GM12878 (cell line): Measurements from ENCODE around the gene NDUFC1. TPM values are rescaled to one million over a fixed set of nuclear protein-coding genes. Genes with fewer than 3 reads are reported as not detected.

Experiments
- CBFB ChIP-seq: IDR thresholded peaks from 2 replicates; pipeline ENCODE4 v1.6.1; 2016; ENCODE audit warnings: antibody characterized with exemption, low read depth
- CBX5 ChIP-seq: sonication (generic); IDR thresholded peaks from 2 replicates; pipeline ENCODE4 v1.6.1; 2016; ENCODE audit warnings: low read depth, moderate library complexity, mild to moderate bottlenecking, inconsistent platforms
- EZH2 ChIP-seq: IDR thresholded peaks from 2 replicates; pipeline ENCODE4 v1.6.1; 2012; ENCODE audit warnings: low read depth, mild to moderate bottlenecking, control low read depth, inconsistent platforms, low read length, borderline replicate concordance; ENCODE audit not compliant: control insufficient read depth
- FOXK2 ChIP-seq: fragments of 450-650 bp; IDR thresholded peaks from 2 replicates; pipeline ENCODE4 v1.6.1; 2017; ENCODE audit warnings: mild to moderate bottlenecking, moderate library complexity
- HDAC6 ChIP-seq: fragments of 200-600 bp; sonication (generic); IDR thresholded peaks from one replicate; pipeline ENCODE4 v1.8.0; 2017; ENCODE audit warnings: antibody characterized with exemption; ENCODE audit not compliant: unreplicated experiment
- MTA3 ChIP-seq: IDR thresholded peaks from 2 replicates; pipeline ENCODE4 v1.6.1; 2012; ENCODE audit warnings: low read length, inconsistent platforms, borderline replicate concordance
- MYC ChIP-seq: IDR thresholded peaks from 2 replicates; pipeline ENCODE4 v1.6.1; 2011; ENCODE audit warnings: mild to moderate bottlenecking, low read length, moderate library complexity, inconsistent platforms; ENCODE audit not compliant: insufficient read depth, insufficient replicate concordance, insufficient read length, severe bottlenecking
- SREBF2 ChIP-seq: IDR thresholded peaks from 2 replicates; pipeline ENCODE4 v1.6.1; 2012; ENCODE audit warnings: mild to moderate bottlenecking, low read length
- STAT3 ChIP-seq: IDR thresholded peaks from 2 replicates; pipeline ENCODE4 v1.6.1; 2011; ENCODE audit warnings: low read depth, low read length, improper control_type of control experiment
- TCF7 ChIP-seq: IDR thresholded peaks from 2 replicates; pipeline ENCODE4 v1.6.1; 2014; ENCODE audit warnings: antibody characterized with exemption, borderline replicate concordance
- YBX1 ChIP-seq: fragments of 450-650 bp; IDR thresholded peaks from 2 replicates; pipeline ENCODE4 v1.6.1; 2016; ENCODE audit warnings: antibody characterized with exemption
- ZBED1 ChIP-seq: IDR thresholded peaks from 2 replicates; pipeline ENCODE4 v1.6.1; 2016; ENCODE audit warnings: borderline replicate concordance
- ZNF217 ChIP-seq: fragments of 450-650 bp; IDR thresholded peaks from 2 replicates; pipeline ENCODE4 v1.6.1; 2017; ENCODE audit warnings: antibody characterized with exemption, mild to moderate bottlenecking
- ZNF384 ChIP-seq: IDR thresholded peaks from 2 replicates; pipeline ENCODE4 v1.6.1; 2012; ENCODE audit warnings: low read depth, mild to moderate bottlenecking, low read length, improper control_type of control experiment, borderline replicate concordance
- ZSCAN29 ChIP-seq: fragments of 450-650 bp; IDR thresholded peaks from 2 replicates; pipeline ENCODE4 v1.6.1; 2017; ENCODE audit warnings: mild to moderate bottlenecking, moderate library complexity
- polyA plus RNA-seq, 11 experiments: library from polyadenylated mRNA; depleted of rRNA in 4 of 11; unstranded in 6 of 11; stranded (reverse) in 5 of 11; fragments of >200 nt; fragmentation: Nextera tagmentation in 4 of 11; fragmentation: Illumina TruSeq in 1 of 11; extraction: Ambion mirVana in 4 of 11; extraction: Trizol in 1 of 11; gene quantifications; 1 replicate in 1 of 11; 2 replicates in 10 of 11; pipeline versions ENCODE4 v1.2.1 to v1.2.3, GENCODE V29; 2011 to 2016; ENCODE audit warnings: inconsistent platforms in 2 of 11, missing spikeins in 2 of 11, low read depth in 1 of 11
- total RNA-seq, 4 experiments: library from RNA; depleted of rRNA in 3 of 4; stranded (reverse); fragments of >200 nt in 3 of 4; fragmentation: Illumina TruSeq in 1 of 4; extraction: Trizol in 1 of 4; gene quantifications; 2 replicates each; pipeline versions ENCODE4 v1.2.1 to v1.2.3, GENCODE V29; 2013 to 2021
- TF ChIP-seq, protein P1 (sequence below): fragments of 450-650 bp; IDR thresholded peaks from 2 replicates; pipeline ENCODE4 v1.6.1; 2017; ENCODE audit warnings: borderline replicate concordance
- TF ChIP-seq, protein P2 (sequence below): fragments of 450-650 bp; IDR thresholded peaks from 2 replicates; pipeline ENCODE4 v1.6.1; 2017; ENCODE audit warnings: mild to moderate bottlenecking
- TF ChIP-seq, protein P3 (sequence below): IDR thresholded peaks from 2 replicates; pipeline ENCODE4 v1.6.1; 2012; ENCODE audit warnings: low read depth, low read length, improper control_type of control experiment
- TF ChIP-seq, protein P4 (sequence below): IDR thresholded peaks from 2 replicates; pipeline ENCODE4 v1.6.1; 2011; ENCODE audit warnings: low read depth, low read length, improper control_type of control experiment, borderline replicate concordance
- TF ChIP-seq, protein P5 (sequence below): fragments of 450-650 bp; IDR thresholded peaks from 2 replicates; pipeline ENCODE4 v1.6.1; 2017; ENCODE audit warnings: mild to moderate bottlenecking, low read depth, inconsistent platforms; ENCODE audit not compliant: poor library complexity, severe bottlenecking

Gene NDUFC1
- total and polyA plus RNA-seq, 10 of the 15 experiments (the other 5 are each of a cell fraction or from before 2014, with no cell fraction given), result 25.5 to 242 (median 68.9) TPM

DNA sequence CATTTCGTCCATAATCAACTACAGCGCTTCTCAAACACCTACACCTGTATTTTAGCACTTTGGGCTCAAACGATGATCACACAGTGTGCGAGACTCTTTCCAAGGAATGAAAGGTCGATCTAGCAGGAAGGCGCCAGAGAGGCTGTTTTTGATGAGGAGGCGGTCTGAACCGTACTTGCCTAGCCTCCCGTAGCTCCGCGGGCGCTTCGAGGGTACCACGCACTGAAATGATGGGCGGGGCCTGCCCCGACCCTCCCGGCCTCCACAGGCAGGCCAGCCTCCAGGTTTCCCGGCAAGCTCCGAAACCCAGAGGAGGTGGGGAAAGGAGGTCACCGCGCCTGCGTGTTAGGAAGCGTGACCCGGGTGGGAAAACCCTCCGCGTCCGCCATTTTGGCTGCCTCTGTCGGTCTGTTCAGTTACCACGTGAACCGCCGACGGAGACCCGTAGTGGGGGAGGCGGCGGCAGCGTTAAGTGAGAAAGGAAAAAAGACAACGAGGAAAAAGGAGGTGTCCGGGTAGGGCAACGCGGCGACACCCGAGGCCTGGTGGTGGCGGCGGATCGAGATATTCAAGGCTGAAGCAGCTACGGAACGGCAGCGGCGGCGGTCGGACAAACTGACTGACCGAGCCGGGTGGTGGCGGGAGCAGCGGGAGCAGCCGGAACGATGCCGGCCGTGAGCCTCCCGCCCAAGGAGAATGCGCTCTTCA, 1.0 kb downstream of the NDUFC1 start, which contains the start of gene NAA15 (continued):
- TF ChIP-seq YBX1 (no peak), ZNF217 (no peak), HDAC6 (no peak), TCF7 (no peak), STAT3 (no peak), CBFB (peak; percentile 81), ZBED1 (no peak), MTA3 (no peak), CBX5 (peak; percentile 45; the same call in 1 of the 2 replicates), ZSCAN29 (no peak), ZNF384 (no peak), SREBF2 (no peak), FOXK2 (no peak), EZH2 (no peak), MYC (peak; percentile 21)
- TF ChIP-seq, protein P1, sequence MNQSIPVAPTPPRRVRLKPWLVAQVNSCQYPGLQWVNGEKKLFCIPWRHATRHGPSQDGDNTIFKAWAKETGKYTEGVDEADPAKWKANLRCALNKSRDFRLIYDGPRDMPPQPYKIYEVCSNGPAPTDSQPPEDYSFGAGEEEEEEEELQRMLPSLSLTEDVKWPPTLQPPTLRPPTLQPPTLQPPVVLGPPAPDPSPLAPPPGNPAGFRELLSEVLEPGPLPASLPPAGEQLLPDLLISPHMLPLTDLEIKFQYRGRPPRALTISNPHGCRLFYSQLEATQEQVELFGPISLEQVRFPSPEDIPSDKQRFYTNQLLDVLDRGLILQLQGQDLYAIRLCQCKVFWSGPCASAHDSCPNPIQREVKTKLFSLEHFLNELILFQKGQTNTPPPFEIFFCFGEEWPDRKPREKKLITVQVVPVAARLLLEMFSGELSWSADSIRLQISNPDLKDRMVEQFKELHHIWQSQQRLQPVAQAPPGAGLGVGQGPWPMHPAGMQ, result no peak
- TF ChIP-seq, protein P2, sequence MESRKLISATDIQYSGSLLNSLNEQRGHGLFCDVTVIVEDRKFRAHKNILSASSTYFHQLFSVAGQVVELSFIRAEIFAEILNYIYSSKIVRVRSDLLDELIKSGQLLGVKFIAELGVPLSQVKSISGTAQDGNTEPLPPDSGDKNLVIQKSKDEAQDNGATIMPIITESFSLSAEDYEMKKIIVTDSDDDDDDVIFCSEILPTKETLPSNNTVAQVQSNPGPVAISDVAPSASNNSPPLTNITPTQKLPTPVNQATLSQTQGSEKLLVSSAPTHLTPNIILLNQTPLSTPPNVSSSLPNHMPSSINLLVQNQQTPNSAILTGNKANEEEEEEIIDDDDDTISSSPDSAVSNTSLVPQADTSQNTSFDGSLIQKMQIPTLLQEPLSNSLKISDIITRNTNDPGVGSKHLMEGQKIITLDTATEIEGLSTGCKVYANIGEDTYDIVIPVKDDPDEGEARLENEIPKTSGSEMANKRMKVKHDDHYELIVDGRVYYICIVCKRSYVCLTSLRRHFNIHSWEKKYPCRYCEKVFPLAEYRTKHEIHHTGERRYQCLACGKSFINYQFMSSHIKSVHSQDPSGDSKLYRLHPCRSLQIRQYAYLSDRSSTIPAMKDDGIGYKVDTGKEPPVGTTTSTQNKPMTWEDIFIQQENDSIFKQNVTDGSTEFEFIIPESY, result no peak
- TF ChIP-seq, protein P3, sequence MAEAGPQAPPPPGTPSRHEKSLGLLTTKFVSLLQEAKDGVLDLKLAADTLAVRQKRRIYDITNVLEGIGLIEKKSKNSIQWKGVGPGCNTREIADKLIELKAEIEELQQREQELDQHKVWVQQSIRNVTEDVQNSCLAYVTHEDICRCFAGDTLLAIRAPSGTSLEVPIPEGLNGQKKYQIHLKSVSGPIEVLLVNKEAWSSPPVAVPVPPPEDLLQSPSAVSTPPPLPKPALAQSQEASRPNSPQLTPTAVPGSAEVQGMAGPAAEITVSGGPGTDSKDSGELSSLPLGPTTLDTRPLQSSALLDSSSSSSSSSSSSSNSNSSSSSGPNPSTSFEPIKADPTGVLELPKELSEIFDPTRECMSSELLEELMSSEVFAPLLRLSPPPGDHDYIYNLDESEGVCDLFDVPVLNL, result no peak; the same call in 1 of the 2 replicates
- TF ChIP-seq, protein P4, sequence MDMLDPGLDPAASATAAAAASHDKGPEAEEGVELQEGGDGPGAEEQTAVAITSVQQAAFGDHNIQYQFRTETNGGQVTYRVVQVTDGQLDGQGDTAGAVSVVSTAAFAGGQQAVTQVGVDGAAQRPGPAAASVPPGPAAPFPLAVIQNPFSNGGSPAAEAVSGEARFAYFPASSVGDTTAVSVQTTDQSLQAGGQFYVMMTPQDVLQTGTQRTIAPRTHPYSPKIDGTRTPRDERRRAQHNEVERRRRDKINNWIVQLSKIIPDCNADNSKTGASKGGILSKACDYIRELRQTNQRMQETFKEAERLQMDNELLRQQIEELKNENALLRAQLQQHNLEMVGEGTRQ, result peak; percentile 43
- TF ChIP-seq, protein P5, sequence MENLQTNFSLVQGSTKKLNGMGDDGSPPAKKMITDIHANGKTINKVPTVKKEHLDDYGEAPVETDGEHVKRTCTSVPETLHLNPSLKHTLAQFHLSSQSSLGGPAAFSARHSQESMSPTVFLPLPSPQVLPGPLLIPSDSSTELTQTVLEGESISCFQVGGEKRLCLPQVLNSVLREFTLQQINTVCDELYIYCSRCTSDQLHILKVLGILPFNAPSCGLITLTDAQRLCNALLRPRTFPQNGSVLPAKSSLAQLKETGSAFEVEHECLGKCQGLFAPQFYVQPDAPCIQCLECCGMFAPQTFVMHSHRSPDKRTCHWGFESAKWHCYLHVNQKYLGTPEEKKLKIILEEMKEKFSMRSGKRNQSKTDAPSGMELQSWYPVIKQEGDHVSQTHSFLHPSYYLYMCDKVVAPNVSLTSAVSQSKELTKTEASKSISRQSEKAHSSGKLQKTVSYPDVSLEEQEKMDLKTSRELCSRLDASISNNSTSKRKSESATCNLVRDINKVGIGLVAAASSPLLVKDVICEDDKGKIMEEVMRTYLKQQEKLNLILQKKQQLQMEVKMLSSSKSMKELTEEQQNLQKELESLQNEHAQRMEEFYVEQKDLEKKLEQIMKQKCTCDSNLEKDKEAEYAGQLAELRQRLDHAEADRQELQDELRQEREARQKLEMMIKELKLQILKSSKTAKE, result no peak
